IMR-90 (cell line): Measurements from ENCODE around the gene RGMB. TPM values are rescaled to one million over a fixed set of nuclear protein-coding genes. Genes with fewer than 3 reads are reported as not detected.
A peak's percentile ranks its signal among the peaks of the same experiment; 100 is the strongest.

Experiments
- ATAC-seq: fragments of 200-7000 bp; cut with Tn5 transposase; 2 replicates; pipeline ENCODE4 v1.9.1; 2020; ENCODE audit warnings: low read depth, mild to moderate bottlenecking, moderate library complexity
- BruUV-seq: library from RNA; stranded (reverse); fragments of 400-500 nt; replicated peaks from 2 replicates; lab custom pipeline; 2021; lab: Mats Ljungman, UMichigan
- CTCF ChIA-PET: fragments of 300-600 bp; formaldehyde crosslinking; extraction: SDS; loops from one replicate; lab custom pipeline; 2021; ENCODE audit warnings: antibody characterized with exemption; lab: Yijun Ruan, JAX
- POLR2A ChIA-PET: fragments of 300-600 bp; sonication (Branson Sonifier 250); formaldehyde crosslinking; loops from one replicate; lab custom pipeline; 2022; ENCODE audit warnings: antibody characterized with exemption; ENCODE audit not compliant: unreplicated experiment; lab: Charles Lee
- DNase-seq: peaks from one replicate; pipeline ENCODE4 v3.0.0; 2013
- H2AFZ ChIP-seq: replicated peaks from 2 replicates; pipeline ENCODE3; 2013; ENCODE audit warnings: low read length, mild to moderate bottlenecking; ENCODE audit not compliant: poor library complexity
- H2AK5ac ChIP-seq: 2 replicates; pipeline ENCODE4 v1.6.1; 2013; ENCODE audit warnings: low read depth, low read length, inconsistent platforms
- H2AK9ac ChIP-seq: replicated peaks from 2 replicates; pipeline ENCODE3; 2013; ENCODE audit warnings: mild to moderate bottlenecking, low read depth, low read length, moderate library complexity; ENCODE audit not compliant: poor library complexity
- H2BK120ac ChIP-seq: 2 replicates; pipeline ENCODE4 v1.6.1; 2013; ENCODE audit warnings: low read depth, low read length, inconsistent platforms
- H2BK15ac ChIP-seq: 3 replicates; pipeline ENCODE4 v1.6.1; 2013; ENCODE audit warnings: low read depth, low read length, inconsistent platforms
- H2BK20ac ChIP-seq: 2 replicates; pipeline ENCODE4 v1.6.1; 2013; ENCODE audit warnings: low read depth, mild to moderate bottlenecking, inconsistent platforms, low read length, moderate library complexity
- H2BK5ac ChIP-seq: 2 replicates; pipeline ENCODE4 v1.6.1; 2013; ENCODE audit warnings: mild to moderate bottlenecking, low read depth, low read length, inconsistent platforms; ENCODE audit not compliant: poor library complexity, severe bottlenecking
- H3K14ac ChIP-seq: replicated peaks from 2 replicates; pipeline ENCODE4 v1.6.1; 2013; ENCODE audit warnings: low read depth, low read length, inconsistent platforms
- H3K18ac ChIP-seq: 2 replicates; pipeline ENCODE4 v1.6.1; 2013; ENCODE audit warnings: low read depth, low read length, control low read depth
- H3K23ac ChIP-seq: 2 replicates; pipeline ENCODE4 v1.6.1; 2013; ENCODE audit warnings: low read depth, low read length, inconsistent platforms
- H3K27ac ChIP-seq: 2 replicates; pipeline ENCODE4 v1.5.1; 2013; ENCODE audit warnings: mild to moderate bottlenecking, control low read depth, low read length; ENCODE audit not compliant: insufficient read depth
- H3K27me3 ChIP-seq: 2 replicates; pipeline ENCODE4 v1.6.1; 2013; ENCODE audit warnings: low read length; ENCODE audit not compliant: control insufficient read depth, insufficient read depth
- H3K36me3 ChIP-seq: 2 replicates; pipeline ENCODE4 v1.6.1; 2013; ENCODE audit warnings: low read length, mixed read lengths; ENCODE audit not compliant: control insufficient read depth, insufficient read depth
- H3K4ac ChIP-seq: 2 replicates; pipeline ENCODE4 v1.6.1; 2013; ENCODE audit warnings: low read depth, low read length, inconsistent platforms
- H3K4me1 ChIP-seq: 2 replicates; pipeline ENCODE4 v1.6.1; 2013; ENCODE audit warnings: low read length, mixed read lengths; ENCODE audit not compliant: control insufficient read depth, insufficient read depth
- H3K4me2 ChIP-seq: 2 replicates; pipeline ENCODE4 v1.6.1; 2013; ENCODE audit warnings: low read depth, mild to moderate bottlenecking, control low read depth, low read length, moderate library complexity
- H3K4me3 ChIP-seq: 2 replicates; pipeline ENCODE4 v1.5.1; 2013; ENCODE audit warnings: low read depth, mild to moderate bottlenecking, control low read depth, low read length, moderate library complexity; ENCODE audit not compliant: insufficient read depth
- H3K56ac ChIP-seq: 2 replicates; pipeline ENCODE4 v1.6.1; 2013; ENCODE audit warnings: low read length, inconsistent platforms; ENCODE audit not compliant: insufficient read depth; ENCODE audit errors: extremely low read depth
- H3K79me1 ChIP-seq, 2 experiments: 2 replicates each; pipeline ENCODE4 v1.6.1; 2013; ENCODE audit warnings: low read length in 2 of 2, inconsistent platforms in 1 of 2, low read depth in 1 of 2
- H3K9ac ChIP-seq: 2 replicates; pipeline ENCODE4 v1.6.1; 2013; ENCODE audit warnings: low read depth, low read length, control low read depth
- H3K9me1 ChIP-seq: 2 replicates; pipeline ENCODE4 v1.6.1; 2013; ENCODE audit warnings: low read length, inconsistent platforms; ENCODE audit not compliant: insufficient read depth
- H3K9me3 ChIP-seq: 2 replicates; pipeline ENCODE4 v1.6.1; 2013; ENCODE audit warnings: low read length; ENCODE audit not compliant: control insufficient read depth, insufficient read depth
- H4K20me1 ChIP-seq: 2 replicates; pipeline ENCODE4 v1.6.1; 2013; ENCODE audit warnings: low read length, inconsistent platforms; ENCODE audit not compliant: insufficient read depth
- H4K5ac ChIP-seq: 2 replicates; pipeline ENCODE4 v1.6.1; 2013; ENCODE audit warnings: mild to moderate bottlenecking, low read depth, low read length, control low read depth
- H4K8ac ChIP-seq, 2 experiments: 2 replicates each; pipeline ENCODE4 v1.6.1; 2013; ENCODE audit warnings: low read depth in 2 of 2, low read length in 2 of 2, control low read depth in 1 of 2, inconsistent platforms in 1 of 2
- H4K91ac ChIP-seq: 2 replicates; pipeline ENCODE4 v1.6.1; 2013; ENCODE audit warnings: low read depth, low read length, inconsistent platforms; ENCODE audit not compliant: insufficient read depth
- BHLHE40 ChIP-seq: fragments of 150-350 bp; IDR thresholded peaks from 2 replicates; pipeline ENCODE4 v1.6.1; 2016; ENCODE audit warnings: mild to moderate bottlenecking, low read depth, low read length
- CEBPB ChIP-seq: IDR thresholded peaks from 2 replicates; pipeline ENCODE4 v1.6.1; 2012; ENCODE audit warnings: low read depth, low read length, improper control_type of control experiment
- CHD1 ChIP-seq: IDR thresholded peaks from 2 replicates; pipeline ENCODE4 v1.6.1; 2012; ENCODE audit warnings: low read depth, low read length, improper control_type of control experiment
- CTCF ChIP-seq: conservative IDR thresholded peaks from 2 replicates; pipeline ENCODE4 v1.5.1; 2012; ENCODE audit warnings: mild to moderate bottlenecking, low read depth, low read length, improper control_type of control experiment
- ELK1 ChIP-seq: fragments of 150-350 bp; IDR thresholded peaks from 2 replicates; pipeline ENCODE4 v1.6.1; 2016; ENCODE audit warnings: low read depth, mild to moderate bottlenecking, low read length, moderate library complexity, borderline replicate concordance
- FOS ChIP-seq: fragments of 150-350 bp; IDR thresholded peaks from 2 replicates; pipeline ENCODE4 v1.6.1; 2016; ENCODE audit warnings: low read depth, low read length
- MAFK ChIP-seq: IDR thresholded peaks from 2 replicates; pipeline ENCODE4 v1.6.1; 2012; ENCODE audit warnings: low read depth, low read length, improper control_type of control experiment
- MAZ ChIP-seq: IDR thresholded peaks from 2 replicates; pipeline ENCODE4 v1.6.1; 2012; ENCODE audit warnings: low read depth, mild to moderate bottlenecking, low read length, improper control_type of control experiment, moderate library complexity, borderline replicate concordance
- MXI1 ChIP-seq: IDR thresholded peaks from 2 replicates; pipeline ENCODE4 v1.6.1; 2012; ENCODE audit warnings: low read depth, mild to moderate bottlenecking, low read length, moderate library complexity, borderline replicate concordance
- NFE2L2 ChIP-seq: fragments of 150-350 bp; IDR thresholded peaks from 2 replicates; pipeline ENCODE4 v1.6.1; 2016; ENCODE audit warnings: low read depth, mild to moderate bottlenecking, low read length
- POLR2A ChIP-seq: IDR thresholded peaks from 2 replicates; pipeline ENCODE4 v1.6.1; 2012; ENCODE audit warnings: mild to moderate bottlenecking, low read depth, low read length
- RAD21 ChIP-seq: IDR thresholded peaks from 2 replicates; pipeline ENCODE4 v1.6.1; 2012; ENCODE audit warnings: low read length, improper control_type of control experiment
- RCOR1 ChIP-seq: IDR thresholded peaks from 2 replicates; pipeline ENCODE4 v1.6.1; 2012; ENCODE audit warnings: mild to moderate bottlenecking, low read length, improper control_type of control experiment; ENCODE audit not compliant: insufficient replicate concordance
- RFX5 ChIP-seq: IDR thresholded peaks from 2 replicates; pipeline ENCODE4 v1.8.0; 2012; ENCODE audit warnings: low read depth, mild to moderate bottlenecking, low read length, moderate library complexity
- SMC3 ChIP-seq: fragments of 150-350 bp; IDR thresholded peaks from 2 replicates; pipeline ENCODE4 v1.6.1; 2016; ENCODE audit warnings: low read depth, mild to moderate bottlenecking, antibody characterized with exemption, low read length, moderate library complexity
- USF2 ChIP-seq: fragments of 150-350 bp; IDR thresholded peaks from 2 replicates; pipeline ENCODE4 v1.6.1; 2017; ENCODE audit warnings: mild to moderate bottlenecking, antibody characterized with exemption, low read length, low read depth
- WGBS, 2 experiments: methylation state at CpG; one replicate each; pipeline versions ENCODE4 v1.1.5 to v1.1.7; 2013; ENCODE audit warnings: missing lambda C conversion rate in 2 of 2; ENCODE audit not compliant: insufficient read length in 1 of 2; ENCODE audit errors: extremely low coverage in 2 of 2; 5-methylcytosine and 5-hydroxymethylcytosine counted together
- dilution Hi-C: fragments of 300-500 bp; cut with HindIII; formaldehyde crosslinking; loops from one replicate; pipeline ENCODE4 v1.14.3; 2018; ENCODE audit warnings: low sequenced_read_pairs; ENCODE audit not compliant: unreplicated experiment
- in situ Hi-C: fragments of 300-500 bp; cut with MboI; formaldehyde crosslinking; loops from 3 replicates; pipeline ENCODE4 v1.14.3; 2019; ENCODE audit warnings: low sequenced_read_pairs, inconsistent platforms, mixed read lengths
- intact Hi-C: fragments of 100-400 bp; cut with micrococcal nuclease; formaldehyde crosslinking; loops from 2 replicates; pipeline ENCODE4 v1.10.0; 2022
- polyA plus RNA-seq, 3 experiments: library from polyadenylated mRNA; depleted of rRNA; stranded (reverse); fragments of >200 nt; gene quantifications; 2 replicates each; pipeline ENCODE4 v1.2.3, GENCODE V29; 2012; ENCODE audit warnings: low replicate concordance in 1 of 3
- total RNA-seq: library from RNA; depleted of rRNA; stranded (reverse); fragments of >200 nt; gene quantifications from 2 replicates; pipeline ENCODE4 v1.2.3, GENCODE V29; 2012

RGMB gene
- total and polyA plus RNA-seq, 2 of the 4 experiments (the other 2 are of a cell fraction) = 74.4 to 129 TPM

- Histone ChIP-seq H4K5ac (no peak overlapping the region), H2AK5ac (no peak overlapping the region), H3K9me1 (no peaks in the 10 kb centered on the region), H4K8ac (peak overlapping the region in 1 of 2 experiments; percentile 22; a peak in 1 of 4 replicates), H2BK120ac (no peak overlapping the region), H3K9me3 (peaks cover 6% of the 10 kb centered on the region), H3K56ac (no peak overlapping the region), H3K27me3 (no peaks in the 10 kb centered on the region), H4K91ac (no peak overlapping the region), H3K18ac (no peak overlapping the region), H3K27ac (no peak overlapping the region), H2BK5ac (no peak overlapping the region), H3K79me1 (no peaks in the 10 kb centered on the region), H3K23ac (no peak overlapping the region), H4K20me1 (no peaks in the 10 kb centered on the region), H2BK15ac (no peak overlapping the region), H3K4me3 (no peak overlapping the region), H3K36me3 (no peaks in the 10 kb centered on the region), H3K4me2 (no peak overlapping the region), H2AK9ac (no peak overlapping the region), H2AFZ (no peak overlapping the region), H3K4ac (no peak overlapping the region), H2BK20ac (no peak overlapping the region), H3K14ac (no peak overlapping the region), H3K9ac (no peak overlapping the region), H3K4me1 (peaks cover 3% of the 10 kb centered on the region)
- BruUV-seq = no TSS peak
- TF ChIP-seq RCOR1 = no peak
- no peak for TF ChIP-seq MAFK
- no peak for TF ChIP-seq RFX5
- no peak for TF ChIP-seq MXI1
- no peak for TF ChIP-seq FOS
- TF ChIP-seq ELK1 = no peak
- TF ChIP-seq NFE2L2 = no peak
- no peak for TF ChIP-seq CHD1
- no peak for TF ChIP-seq BHLHE40
- TF ChIP-seq SMC3 = no peak
- no peak for TF ChIP-seq RAD21
- no peak for TF ChIP-seq CEBPB
- no peak for TF ChIP-seq POLR2A
- TF ChIP-seq MAZ = no peak
- TF ChIP-seq CTCF = no peak
- TF ChIP-seq USF2 = no peak
- ChIA-PET POLR2A (no interaction called here), CTCF (no interaction called here)
- in situ Hi-C loops (no loop called here), intact Hi-C loops (no loop called here), dilution Hi-C loops (no loop called here)
- DNase-seq (no peak), ATAC-seq (no peak)
- WGBS, 2 experiments = 70% methylated on average over 2 of the region's 8 CpGs; no CpG with 5 or more reads in 1 of the 2 experiments
Measured at GRCh38 chr5:98845878-98846277, 72.4 kb downstream of the RGMB start.
